Endometrial microvascular endothelial cells (primary cell): ENCODE results near the gene TIAM1. TPM values are rescaled to one million over a fixed set of nuclear protein-coding genes. Genes with fewer than 3 reads are reported as not detected.

Experiments
- in situ Hi-C: cut with HindIII; loops from 2 replicates; pipeline ENCODE4 v1.10.0; 2017; ENCODE audit warnings: low sequenced_read_pairs, low pct_unique_long_range_greater_than_20kb; ENCODE audit errors: inconsistent ontology term
- total RNA-seq: library from RNA; depleted of rRNA; stranded (reverse); fragments of >200 nt; gene quantifications from one replicate; pipeline ENCODE4 v1.2.3, GENCODE V29; 2015; ENCODE audit errors: inconsistent ontology term

Gene TIAM1
- total RNA-seq, 1 donor from 2014 or later: 4.5 TPM

DNA sequence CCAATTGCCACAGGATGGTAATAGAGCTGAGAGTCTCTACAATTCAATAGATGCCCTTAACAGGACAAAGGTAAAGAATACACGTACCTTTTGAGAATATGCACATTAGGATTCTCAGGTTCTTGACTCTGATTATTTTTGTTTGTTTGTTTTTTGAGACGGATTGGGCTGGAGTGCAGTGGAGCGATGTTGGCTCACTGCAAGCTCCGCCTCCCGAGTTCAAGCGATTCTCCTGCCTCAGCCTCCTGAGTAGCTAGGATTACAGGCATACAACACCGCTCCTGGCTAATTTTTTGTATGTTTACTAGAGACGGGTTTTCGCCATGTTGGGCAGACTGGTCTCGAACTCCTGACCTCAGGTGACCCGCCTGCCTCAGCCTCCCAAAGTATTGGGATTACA lies 48.4 kb downstream of the TIAM1 start:
- in situ Hi-C loops: no loop called here

DNA sequence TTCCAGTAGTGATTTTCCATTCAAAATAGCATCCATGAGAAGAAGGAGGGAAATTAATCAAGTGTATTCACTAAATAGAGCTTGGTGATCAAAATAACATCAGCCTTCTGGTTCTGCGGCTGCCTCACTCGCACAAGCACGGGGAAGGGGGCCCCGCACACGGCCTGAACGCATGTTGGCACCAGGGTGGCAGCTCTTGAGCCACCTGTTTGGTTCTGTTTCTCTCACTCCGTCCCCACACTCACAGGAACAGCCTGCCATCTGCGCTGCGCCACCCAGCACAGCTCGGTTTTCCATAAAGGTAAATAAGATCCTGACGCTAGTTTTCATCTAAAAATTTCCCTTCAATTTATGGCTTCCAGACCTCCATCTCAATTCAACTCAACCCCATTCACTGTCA lies 49.4 kb downstream of the TIAM1 start:
- in situ Hi-C loops: no loop called here

DNA sequence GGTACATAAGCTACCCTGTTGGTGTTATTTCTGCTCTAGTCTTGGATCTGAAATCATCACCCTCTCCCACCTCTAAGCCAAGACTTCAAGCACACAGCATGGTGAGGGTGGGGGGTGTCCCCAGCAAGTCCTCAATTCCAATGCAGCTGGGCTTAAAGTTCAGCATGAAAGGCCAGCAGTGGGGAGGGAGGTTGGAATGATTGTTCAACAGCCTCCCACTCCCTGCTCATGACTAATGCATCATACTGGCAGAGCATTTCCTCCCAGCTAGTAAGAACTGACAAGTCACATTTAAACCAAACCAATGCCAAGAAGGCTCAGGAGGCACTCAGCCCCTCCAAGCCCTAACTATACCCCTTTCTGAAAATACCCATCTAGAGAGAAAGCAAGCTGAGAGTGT lies 50.1 kb downstream of the TIAM1 start:
- in situ Hi-C loops: no loop called here

DNA sequence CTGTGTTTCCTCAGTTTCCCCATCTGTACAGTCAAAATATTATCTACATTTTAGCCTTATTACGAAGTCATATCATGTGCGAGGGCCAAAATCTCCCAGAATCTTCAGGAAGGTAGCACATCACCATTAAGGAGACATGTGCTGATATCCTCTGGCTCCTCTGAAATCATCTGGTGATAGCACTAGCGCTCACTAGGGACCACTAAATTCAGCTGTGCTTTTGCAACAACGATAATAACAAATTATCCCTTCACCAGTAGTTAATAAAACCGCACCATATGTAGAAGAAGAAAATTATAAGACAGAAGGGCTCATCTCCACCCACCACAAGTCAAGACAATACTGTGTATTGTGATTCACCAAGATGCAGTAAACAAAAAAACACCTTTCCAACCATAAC lies 53.3 kb downstream of the TIAM1 start:
- in situ Hi-C loops: no loop called here

DNA sequence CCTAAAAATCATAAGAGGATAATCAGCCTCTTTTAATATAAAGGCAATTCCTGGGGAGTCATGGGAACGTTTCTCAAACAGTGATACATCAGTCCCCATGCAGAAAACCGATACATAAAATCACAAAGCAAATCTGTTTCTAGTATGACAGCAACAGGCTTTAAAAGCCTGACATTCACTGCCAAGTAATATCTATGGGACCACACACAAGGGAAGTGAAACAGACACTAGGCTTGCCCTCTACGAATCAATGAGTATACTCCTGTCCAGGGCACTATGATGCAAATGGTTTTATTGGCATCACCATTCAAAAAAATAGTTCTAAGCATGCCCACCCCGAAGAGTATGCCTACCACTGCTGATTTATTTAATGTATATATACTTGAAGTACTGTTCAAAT lies 54.4 kb downstream of the TIAM1 start:
- in situ Hi-C loops: no loop called here

DNA sequence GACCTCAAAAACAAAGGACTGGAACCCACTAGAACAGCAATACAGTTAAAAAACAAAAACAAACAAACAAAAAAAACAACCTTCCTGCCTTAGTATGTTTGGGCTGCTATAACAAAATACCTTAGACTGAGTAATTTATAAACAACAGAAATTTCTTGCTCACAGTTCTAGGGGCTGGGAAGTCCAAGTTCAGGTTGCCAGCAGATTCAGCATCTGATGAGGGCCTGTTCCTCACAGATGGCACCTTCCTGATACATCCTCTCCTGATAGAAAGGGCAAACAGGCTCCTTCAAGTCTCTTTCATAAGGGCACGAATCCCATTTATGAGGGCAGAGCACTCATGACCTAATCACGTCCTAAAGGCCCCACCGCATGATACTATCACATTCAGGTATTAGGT lies 55.9 kb downstream of the TIAM1 start:
- in situ Hi-C loops: no loop called here

DNA sequence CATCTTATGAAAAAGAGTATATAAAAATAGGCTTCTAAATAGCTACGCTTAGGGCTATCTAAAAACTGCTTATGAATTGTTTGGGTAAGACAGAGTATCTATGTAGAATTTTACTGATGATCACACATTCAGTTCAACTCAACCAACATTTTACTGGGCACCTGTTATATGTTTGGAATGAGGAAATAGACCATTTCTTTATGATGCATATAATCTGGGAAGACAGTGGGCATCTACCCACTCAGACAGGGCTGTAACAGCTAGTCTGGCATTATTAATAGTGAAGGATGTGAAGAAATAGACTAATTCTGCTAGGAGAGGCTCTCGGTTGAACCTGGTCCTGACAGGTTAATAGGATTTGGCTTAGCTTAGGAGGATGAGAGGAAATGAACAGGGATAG lies 56.9 kb downstream of the TIAM1 start:
- in situ Hi-C loops: no loop called here

DNA sequence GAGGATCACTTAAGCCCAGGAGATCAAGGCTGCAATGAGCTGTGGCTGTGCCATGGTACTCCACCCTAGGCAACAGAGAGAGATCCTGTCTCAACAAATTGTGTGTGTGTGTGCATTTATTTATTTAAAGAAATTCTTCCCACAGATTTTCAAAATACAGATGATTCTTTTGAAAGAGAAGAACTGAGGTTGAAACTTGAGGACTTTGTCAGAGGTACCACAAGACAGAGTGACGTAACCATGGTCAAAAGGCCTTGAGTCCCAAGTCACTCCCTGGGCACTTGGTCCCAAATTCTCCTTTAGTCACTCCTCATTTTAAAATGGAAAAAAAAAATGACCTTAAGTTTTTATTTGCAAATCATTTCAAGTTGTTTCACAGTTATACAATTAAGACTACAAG lies 57.4 kb downstream of the TIAM1 start:
- in situ Hi-C loops: no loop called here

DNA sequence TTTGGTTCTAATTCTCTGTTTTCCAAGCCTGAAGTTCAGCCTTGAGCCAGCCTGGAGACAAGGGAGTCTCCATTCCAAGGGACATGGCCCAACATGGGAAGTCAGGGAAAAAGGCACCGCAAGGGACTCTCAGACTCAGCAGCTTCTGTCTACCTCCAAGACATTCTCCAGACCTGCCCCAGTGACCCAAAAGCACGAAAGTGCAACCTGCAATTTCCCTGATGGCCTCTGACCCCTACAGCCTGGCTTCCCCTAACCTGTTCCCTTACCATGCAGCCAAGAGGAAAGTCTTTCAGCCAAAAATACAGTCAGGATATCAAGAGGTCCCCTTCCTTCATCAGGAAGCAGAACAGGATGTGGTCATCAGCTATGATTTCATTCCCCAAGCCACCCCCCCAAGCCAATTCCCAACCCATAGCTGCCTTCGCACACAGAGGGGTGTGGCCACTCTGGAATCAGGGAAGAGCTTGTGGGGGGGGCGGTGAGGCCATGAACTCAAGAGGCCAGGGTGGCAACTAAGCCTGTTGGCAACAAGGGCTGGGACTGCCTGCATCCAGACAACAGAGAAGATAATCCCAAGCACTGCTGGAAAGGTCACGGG lies 59.2 kb downstream of the TIAM1 start:
- in situ Hi-C loops: no loop called here

DNA sequence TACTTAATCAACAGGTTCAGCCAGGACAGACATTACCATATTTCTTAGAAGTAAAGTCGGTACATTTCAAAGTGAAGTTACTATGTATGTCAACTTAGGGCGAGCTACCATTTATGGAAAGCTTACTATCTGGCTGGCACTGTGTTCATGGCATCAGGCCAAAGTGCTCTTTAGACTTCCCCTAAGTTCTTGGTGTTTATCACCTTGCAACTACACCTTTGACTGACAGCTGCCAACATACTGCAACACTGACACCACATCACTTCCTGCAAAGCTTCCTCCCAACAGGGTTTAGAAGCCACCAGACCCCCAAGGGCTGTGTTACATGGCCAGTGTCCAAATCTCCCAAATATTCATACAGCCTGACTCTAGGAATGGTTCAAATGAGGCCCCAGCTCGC lies 61.0 kb downstream of the TIAM1 start:
- in situ Hi-C loops: no loop called here

DNA sequence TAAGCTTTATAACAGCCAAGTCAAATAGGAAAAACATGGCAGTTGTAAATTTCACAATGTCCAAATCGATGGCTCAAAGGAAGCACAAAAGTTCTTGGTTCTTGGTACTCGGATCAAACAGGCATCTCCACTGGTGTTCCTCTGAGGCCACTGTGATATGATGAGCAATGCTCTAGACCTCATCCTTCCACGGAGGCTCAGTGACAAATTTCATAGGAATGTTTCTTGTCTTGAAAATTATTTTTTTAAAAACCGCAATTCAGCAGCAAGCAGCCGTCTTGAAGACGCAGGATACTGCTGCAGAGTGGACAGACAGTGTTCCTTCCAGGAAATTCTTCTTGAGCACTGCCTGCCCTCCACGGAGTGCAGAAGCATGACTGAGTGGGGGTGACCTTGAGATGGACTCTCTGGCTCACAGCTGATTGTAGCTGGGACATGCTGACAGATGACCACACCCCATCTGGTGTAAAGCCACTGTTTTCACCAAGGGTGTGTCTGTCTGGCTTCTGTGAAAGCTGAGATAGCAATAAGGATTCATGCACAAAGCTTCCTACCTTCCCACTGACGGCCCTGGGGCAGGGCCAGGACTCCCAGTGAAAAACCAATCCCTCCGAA lies 61.9 kb downstream of the TIAM1 start:
- in situ Hi-C loops: no loop called here

DNA sequence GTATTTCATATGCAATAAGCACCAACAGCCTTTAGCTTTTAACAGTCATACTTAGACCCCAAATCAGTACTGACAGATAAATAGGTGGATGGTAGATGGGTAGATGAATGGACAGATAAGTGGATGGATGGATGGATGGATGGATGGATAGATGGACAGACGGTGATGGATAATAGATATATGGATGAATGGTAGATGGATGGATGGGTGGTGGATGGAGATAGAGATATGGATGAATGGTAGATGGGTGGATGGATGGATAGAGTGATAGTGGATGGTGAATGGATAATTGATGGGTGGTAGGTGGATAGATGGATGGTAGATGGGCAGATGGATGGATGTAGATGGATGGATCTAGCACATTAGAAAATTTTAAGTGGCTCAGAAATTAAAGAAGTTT lies 62.5 kb downstream of the TIAM1 start:
- in situ Hi-C loops: no loop called here

DNA sequence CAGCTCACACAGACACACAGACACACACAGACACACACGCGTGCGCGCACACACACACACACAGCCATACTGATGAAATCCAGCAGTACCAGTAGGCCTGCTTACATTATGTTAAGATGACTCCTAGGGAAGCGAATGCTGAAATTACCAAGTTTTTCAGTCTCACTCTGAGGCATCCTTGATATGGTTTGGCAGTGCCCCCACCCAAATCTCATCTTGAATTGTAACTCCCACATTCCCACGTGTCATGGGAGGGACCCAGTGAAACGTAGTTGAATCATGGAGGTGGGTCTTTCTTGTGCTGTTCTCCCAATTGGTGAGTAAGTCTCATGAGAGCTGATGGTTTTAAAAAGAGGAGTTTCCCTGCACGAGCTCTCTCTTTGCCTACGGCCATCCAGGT lies 64.1 kb downstream of the TIAM1 start:
- in situ Hi-C loops: no loop called here

DNA sequence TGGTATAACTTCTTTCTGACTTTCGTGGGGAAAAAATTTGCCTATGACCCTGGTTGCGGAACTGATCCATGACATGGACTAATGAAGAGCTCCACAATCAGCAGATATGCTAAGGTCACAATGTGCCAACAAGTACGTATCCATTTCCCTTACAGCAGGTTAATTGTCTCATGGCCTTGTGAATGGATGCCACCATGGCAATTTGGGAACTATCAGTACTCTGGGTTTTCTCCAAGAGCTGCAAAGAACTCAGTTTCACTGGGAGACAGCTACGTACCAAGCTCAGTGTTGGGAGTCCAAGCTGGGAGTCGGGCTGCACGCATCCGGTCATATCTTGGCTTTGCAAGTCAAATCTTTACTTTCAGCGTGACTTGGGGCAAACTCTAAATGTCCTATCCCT lies 64.8 kb downstream of the TIAM1 start:
- in situ Hi-C loops: no loop called here

DNA sequence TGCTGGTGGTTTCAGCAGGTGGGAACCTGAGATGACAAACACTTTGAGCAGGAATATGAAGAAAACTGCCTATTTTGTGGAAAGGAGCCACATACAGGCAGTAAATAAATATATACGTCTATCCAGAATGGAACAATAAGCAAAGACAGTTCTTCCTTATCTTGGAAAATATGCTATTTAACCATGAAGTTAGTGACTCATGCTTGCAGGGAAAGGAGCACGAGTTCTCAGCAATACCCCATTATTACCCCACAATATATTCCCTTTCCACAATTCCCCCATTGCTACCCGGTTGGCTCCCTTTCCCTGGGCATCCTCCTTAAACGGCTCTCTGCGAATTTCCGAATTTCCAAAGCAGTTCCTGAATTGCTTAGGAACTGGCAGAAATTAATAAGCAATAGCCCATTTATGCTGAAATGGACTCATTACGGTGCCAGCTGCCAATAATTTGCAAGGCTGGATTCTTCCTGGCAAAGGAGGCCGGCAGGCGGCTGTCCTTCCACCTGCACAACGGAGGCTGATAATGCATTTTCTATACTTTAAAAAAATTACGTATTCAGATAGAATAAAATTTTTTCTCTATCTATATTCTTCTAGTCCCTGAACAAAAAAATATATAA lies 65.4 kb downstream of the TIAM1 start:
- in situ Hi-C loops: no loop called here

DNA sequence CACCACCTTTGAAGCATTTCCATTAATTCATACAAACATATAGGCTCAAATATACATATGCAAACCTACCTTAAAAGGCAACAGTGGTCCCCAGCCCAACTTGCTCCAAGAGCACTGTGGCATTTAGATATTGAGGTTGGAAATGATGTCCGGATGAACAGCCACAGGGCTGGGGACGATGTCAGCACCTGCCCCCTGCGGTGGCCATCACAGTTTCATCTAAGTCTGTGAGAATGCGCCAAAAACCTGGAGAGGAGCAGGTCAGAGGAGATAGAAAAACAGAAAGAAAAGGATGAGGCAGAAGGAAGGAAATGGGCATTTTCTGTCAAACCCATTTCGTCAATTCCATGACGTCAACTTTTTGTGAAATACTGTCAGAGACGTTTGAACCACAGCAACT lies 67.4 kb downstream of the TIAM1 start:
- in situ Hi-C loops: no loop called here

DNA sequence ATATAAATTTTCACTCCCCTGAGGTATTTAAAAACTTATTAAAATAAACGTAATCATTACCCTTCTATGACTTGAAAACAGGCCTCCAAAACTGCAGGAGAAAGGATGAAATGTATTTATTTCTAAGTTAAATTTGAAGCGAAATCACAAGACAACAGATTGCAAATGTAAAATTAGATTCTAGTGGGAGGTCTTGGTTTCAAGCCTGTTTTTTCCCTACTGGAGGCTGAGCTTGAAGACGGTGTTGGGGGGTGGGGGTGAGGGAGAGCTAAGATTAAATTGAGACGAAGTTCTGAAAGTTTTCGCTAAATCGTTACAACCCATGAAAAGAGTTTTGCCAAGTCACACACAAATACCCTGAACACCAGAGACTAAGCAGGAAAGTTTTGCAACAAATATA lies 68.2 kb downstream of the TIAM1 start:
- in situ Hi-C loops: no loop called here

DNA sequence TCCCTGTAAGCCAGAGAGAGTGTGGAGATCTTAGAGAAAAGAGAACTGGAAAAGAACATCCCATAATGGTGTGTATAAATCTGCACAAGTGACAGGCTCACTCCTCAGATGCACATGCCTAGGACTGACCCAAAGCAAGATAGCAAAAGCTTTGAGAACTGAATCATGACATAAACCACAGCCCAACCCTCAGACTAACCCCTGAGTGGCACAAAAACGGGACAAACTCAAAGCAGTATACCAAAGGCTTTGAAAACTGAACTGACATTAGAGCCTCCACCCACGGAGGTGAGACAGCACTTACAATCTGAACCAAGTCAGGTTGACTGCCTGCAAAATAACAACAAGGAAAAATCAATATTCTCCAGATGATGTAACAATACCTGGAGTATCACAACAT lies 70.8 kb downstream of the TIAM1 start:
- in situ Hi-C loops: no loop called here

DNA sequence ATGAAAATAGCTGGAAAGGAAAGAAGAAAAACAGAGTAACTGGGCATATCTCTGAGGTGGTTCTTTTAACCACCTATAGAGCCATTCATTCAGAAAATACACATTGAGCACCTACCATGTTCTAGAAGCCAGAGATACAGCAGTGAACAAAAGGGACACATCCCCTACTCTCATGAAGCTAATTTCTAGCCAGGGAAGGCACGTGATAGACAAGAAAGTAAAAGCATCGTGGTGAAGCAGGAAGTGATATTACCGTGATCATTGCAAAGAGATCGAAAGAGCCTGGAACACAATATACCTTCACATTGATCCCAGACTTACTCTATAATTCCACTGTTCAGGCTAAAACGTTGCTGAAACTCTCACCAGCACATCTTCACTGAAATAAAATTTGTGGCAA lies 76.0 kb downstream of the TIAM1 start:
- in situ Hi-C loops: no loop called here

DNA sequence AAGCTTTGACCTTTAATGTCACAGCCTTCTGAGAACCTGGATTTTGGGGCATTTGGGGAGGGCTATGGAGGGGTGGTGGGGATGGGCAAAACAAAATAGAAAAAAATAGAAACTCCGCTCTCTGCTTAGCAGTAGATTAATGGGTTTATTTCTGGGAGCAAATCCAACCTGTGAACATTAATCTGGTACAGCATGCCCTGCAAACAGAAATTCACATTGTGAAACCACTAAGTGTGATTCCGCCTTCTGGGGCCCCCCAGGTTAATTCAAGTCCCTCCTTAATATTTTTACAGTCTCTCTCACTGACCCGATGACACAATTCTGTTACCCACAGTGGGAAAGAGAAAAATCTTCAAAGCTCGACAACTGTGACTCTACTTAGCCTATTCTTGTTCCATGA lies 76.4 kb downstream of the TIAM1 start:
- in situ Hi-C loops: no loop called here

DNA sequence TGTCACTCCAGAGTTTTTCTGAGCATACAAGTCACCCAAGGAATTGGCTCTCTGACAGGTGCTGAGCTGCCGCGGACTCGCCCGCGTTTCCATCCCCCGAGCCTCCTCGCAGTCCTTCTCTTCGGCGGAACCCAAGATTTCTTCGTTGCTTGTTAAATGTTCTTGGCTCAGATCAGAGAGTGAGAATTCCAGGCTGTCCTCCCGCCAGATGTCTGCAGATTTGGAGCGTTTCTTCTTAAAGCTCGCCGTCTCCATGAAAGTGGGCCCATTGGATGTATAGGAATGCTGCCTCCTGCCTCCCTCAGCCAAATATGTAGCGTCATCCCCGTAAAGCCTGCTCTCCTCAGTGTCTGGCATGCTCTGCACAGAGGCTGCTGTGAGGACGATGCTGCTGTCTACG lies 77.8 kb downstream of the TIAM1 start:
- in situ Hi-C loops: no loop called here
